ENCODE measurements around the gene RAPGEF2. TPM values are rescaled to one million over a fixed set of nuclear protein-coding genes. Genes with fewer than 3 reads are reported as not detected.
"Not testable (repeated sequence)": the region's sequence is repeated elsewhere in the genome, so short reads cannot be mapped to it uniquely, and the experiment has no call there.

Gene RAPGEF2
- total RNA-seq, 1 donor from 2014 or later, result 63.8 TPM

- no peak for DNase-seq (ENCODE audit: low read depth in 2 of 2)
These were observed 135.1 kb downstream of the RAPGEF2 start for GRCh38 chr4:159237975-159238374.

GRCh38 chr4:159238631-159239030 is 135.8 kb downstream of the RAPGEF2 start:
- DNase-seq (ENCODE audit: low read depth in 2 of 2), result peak in 1 of 2 donors; percentile 62

- no peak for DNase-seq (ENCODE audit: low read depth in 2 of 2)
These were observed 136.8 kb downstream of the RAPGEF2 start for GRCh38 chr4:159239629-159240028.

- no peak for DNase-seq (ENCODE audit: low read depth in 2 of 2)
These were observed 137.2 kb downstream of the RAPGEF2 start for GRCh38 chr4:159240046-159240445.

DNA sequence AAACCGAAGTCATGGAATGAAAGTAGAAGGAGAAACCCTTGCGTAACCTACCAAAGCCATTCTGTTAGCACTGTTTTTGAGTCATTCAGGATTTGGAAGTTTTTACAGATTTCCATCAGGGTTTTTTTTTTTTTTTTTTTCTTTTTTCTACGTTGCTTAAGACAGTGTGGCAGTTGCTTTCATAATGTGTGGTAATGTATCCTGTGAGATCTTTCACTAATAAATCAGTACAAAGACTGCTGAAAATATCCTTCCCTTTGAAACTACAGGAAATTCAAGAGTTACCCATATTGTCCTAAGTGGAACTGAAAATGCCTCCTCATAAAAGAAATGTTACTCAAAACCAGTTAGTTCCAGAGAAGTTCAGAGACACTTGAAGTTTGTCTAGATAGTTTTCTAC is 137.8 kb downstream of the RAPGEF2 start:
- DNase-seq (ENCODE audit: low read depth in 2 of 2), result no peak

DNA sequence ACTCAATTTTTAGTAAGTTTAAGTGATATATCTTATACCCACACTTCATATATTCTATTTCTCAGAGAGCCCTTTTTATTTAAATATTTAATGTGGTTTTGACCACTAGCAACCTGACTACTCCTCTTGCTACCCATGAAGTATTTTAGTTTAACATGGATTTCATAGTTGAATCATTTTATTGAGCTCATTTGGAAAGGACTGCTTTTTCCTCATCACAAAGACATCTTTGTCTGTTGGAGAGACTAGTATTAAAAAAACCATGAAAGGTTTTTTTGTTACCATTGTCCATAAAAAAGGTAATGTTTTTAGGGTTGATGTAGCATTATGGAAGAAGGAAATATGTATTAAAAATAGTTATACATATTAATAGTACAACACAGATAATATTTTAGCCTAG is 139.5 kb downstream of the RAPGEF2 start:
- no peak for DNase-seq (ENCODE audit: low read depth in 2 of 2)

DNA sequence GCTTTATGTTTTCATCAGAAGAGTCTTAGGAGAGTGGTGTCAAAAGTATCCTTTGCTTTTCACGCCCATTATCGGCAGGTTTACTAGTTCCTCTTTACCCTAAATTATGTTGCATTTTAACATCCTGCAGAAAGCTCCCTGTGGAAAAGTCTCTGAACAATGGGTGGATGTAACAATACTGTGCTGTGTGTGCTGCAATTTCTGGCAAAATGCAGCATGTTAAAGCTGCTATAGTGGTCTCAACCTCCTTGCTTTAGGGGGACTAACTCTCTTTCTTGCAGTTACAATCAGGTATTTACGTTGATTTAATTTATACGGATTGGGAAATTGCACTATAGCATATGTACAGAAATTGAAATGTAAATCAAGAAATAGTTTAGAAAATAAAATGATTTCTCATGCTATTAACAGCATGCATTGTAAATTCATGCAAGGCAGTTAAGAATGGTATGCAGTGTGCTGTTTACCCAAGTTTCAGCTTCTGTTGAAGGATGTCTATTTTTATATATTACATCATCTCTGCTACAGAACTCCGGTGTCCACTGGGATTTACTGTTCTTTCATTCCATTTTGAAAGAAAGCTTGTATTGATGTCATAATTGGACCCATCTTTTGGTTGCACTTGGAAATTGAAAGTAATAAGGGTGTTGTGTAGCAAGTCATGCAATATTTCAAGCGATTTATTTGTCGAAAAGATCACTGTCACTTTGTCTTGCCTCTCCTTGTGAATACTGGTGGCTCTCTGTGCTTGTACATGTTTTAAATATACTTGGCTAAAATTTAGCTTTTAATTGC is 145.7 kb downstream of the RAPGEF2 start:
- peak in 1 of 2 donors; percentile 70 for DNase-seq (ENCODE audit: low read depth in 2 of 2)

- no peak for DNase-seq (ENCODE audit: low read depth in 2 of 2)
These were observed 148.0 kb downstream of the RAPGEF2 start for GRCh38 chr4:159250751-159251325.

DNA sequence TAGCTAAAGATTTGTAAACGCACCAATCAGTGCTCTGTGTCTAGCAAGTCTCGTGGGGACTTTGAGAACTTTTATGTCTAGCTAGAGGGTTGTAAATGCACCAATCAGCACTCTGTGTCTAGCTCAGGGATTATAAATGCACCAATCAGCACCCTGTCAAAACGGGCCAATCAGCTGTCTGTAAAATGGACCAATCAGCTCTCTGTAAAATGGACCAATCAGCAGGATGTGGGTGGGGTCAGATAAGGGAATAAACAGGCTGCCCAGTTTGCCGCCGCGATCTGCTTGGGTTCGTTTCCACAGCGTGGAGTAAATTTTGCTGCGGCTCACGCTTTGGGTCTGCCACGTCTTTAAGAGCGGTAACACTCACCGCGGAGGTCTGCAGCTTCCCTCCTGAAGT is 148.7 kb downstream of the RAPGEF2 start:
- DNase-seq (ENCODE audit: low read depth in 2 of 2), result not testable (repeated sequence)

GRCh38 chr4:159252491-159252890 is 149.6 kb downstream of the RAPGEF2 start:
- DNase-seq (ENCODE audit: low read depth in 2 of 2), result peak in 1 of 2 donors; percentile 63

DNA sequence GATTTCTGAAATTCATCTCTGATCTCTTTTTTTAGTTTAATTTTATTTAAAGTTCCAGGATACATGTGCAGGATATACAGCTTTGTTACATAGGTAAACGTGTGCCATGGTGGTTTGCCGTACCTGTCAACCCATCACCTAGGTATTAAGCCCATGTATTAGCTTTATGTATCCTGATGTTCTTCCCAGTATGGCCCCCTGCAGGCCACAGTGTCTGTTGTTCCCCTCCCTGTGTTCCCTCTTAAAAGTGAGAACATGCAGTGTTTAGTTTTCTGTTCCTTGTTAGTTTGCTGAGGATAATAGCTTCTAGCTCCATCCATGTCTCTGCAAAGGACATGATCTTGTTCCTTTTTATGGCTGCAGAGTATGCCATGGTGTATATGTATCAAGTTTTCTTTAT is 153.2 kb downstream of the RAPGEF2 start:
- DNase-seq (ENCODE audit: low read depth in 2 of 2), result no peak

GRCh38 chr4:159258889-159259560 is 156.1 kb downstream of the RAPGEF2 start:
- no peak for DNase-seq (ENCODE audit: low read depth in 2 of 2)

GRCh38 chr4:159264057-159264456 is 161.2 kb downstream of the RAPGEF2 start:
- no peak for DNase-seq (ENCODE audit: low read depth in 2 of 2)

DNA sequence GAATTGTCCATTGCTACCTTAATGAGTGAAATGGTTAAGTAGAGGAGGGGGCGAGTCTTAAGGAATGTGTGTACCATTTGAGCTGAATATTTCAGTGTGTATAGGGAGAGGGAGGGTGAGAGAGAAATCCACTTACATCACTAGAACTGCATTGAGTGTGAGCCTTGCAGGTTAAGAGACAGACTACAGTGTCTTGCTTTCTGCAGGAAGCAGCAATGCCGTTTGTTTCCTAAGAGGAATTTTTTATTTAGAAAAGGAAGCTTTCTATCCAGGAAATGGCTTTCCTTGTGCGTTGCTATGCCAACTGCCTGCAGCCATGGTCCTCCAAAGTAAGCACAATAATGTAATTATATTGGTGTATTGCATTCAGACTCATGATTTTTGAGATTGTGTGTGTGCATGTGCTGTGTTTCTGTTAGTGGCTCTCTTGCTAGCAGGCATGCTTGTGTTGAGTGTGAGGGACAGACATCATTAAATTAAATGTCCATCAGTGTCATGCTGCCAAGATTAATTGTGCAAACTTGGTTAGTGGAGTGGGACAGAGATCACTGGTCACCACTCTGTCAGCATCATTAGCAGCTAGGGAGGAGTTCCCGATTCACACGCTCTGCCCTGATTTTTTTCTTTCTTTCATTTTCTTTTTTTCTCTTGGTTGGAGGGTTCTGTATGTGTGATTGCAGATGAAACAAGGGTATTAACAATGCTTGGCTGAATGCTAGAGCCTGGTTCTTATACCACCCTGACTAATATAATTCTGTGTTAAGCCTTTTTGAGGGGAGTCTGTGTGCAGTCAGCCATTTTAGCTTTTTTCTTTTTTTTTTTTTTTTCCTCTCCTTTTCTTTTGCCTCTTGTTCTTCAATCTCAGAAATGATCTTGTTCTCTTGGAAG is 164.3 kb downstream of the RAPGEF2 start:
- peak in 1 of 2 donors; percentile 80 for DNase-seq (ENCODE audit: low read depth in 2 of 2)

DNA sequence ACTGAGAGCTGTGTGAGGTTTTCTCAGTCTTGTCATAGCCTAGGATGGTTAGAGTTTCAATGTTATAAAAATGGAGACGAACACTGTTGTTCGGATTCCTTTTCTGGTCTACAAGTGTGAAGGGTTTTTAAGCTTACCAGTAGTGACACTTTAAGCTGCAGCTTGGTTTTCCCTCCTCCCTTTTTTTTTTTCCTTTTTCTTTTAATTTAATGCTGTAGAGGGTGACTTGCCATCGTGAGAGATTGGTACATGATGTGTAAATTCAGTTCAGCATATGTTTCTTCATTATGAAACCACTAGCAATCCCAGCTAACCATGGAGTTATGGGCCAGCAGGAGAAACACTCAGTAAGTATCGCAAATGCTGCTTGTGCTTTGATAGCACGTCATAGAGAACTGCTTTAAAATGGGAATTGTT is 165.0 kb downstream of the RAPGEF2 start:
- DNase-seq (ENCODE audit: low read depth in 2 of 2), result no peak

GRCh38 chr4:159268607-159269006 is 165.7 kb downstream of the RAPGEF2 start:
- DNase-seq (ENCODE audit: low read depth in 2 of 2), result no peak

DNA sequence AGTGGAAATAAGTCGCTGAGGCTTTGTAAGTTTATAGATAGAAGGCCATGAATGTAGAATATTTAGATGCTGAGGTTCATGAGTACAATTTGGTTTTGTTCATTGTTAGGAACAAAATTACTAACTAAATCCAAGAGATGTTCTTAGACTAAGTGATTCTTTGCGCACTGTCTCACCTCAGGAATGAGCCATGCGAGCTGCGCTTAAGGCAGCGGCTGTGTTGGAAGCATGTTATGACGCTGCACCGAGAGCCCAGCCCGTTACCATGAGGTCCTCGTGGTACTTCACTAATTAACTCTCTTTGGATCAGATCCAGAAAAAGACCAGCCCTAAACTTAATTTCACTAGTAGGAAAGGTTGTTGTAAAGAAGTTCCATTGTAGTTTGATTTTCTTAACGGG is 166.2 kb downstream of the RAPGEF2 start:
- DNase-seq (ENCODE audit: low read depth in 2 of 2), result no peak

DNA sequence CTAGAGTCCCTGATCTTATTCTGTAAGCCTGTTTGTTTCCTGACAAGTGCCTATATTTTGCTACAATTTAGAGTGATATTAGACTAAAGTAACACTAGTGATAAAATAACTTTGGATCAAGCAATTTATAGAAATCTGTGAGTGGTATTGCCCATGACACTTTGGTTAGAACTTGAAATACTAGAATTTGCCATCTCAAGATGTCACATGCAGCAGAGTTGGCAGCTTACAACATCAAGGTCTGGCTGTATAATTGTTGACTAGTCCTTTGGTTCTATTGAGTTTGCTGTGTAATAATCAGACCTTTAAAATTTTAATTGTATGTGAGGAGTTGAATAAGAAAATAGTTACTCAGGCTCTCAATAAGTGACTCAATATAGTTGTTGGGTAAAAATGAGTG is 167.1 kb downstream of the RAPGEF2 start:
- no peak for DNase-seq (ENCODE audit: low read depth in 2 of 2)

DNA sequence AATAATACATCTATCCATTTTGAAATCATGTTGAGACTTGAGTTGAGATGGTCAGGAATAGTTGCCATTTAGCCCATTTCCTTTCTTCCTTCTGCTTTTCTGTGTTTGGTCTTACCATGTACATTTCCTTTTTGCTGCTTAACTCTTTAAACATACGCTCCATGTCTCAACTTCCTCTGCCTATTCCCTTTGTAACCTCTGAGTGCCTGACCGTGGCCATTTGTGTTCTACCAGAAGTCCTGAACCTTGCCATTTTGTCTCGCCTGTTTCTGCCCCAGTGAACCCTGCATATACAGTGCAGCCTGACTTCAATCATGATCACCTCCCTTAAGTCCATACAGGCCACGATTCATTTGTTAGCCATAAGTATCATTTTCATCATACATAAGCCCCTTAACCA is 169.0 kb downstream of the RAPGEF2 start:
- peak in 1 of 2 donors; percentile 19 for DNase-seq (ENCODE audit: low read depth in 2 of 2)

DNA sequence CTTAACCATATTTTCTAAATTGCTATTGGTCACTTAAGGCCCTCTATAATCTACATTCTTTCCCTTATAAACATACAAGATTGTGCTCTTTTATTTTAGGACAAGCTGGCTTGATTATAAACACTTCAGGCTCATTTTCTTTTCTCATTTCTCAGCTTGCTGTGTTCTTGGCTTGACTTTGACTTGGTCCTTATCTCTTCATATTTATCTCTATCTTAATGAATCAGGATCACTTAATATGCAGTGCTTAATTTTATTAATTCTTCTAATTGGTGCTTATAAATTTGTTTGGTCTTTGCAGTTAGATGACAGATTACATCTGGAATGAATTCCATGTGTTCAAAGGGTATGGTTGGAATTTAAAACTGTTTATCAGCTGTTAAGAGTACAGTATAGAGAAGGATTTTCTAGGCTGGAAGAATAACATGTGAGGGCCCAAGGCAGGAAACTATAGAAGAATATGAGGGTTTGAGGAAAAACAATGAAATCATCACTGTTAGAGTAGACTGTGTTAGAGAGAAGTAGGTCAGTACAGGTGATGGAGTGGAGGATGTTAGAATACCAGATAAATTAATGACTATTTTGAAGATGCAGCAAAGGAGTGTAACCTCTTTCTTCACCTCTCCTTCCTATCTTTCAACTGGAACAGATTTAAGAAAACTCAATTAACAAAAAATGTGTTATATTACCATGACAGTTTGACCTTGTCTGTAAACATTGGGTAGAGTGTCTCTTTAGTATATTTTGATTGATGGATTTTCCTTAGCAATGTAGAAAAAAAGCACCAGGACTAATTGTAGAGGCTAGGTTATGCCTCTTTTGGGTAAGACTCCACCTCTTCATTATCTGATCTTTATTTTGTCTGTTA is 169.6 kb downstream of the RAPGEF2 start:
- peak in 1 of 2 donors; percentile 62 for DNase-seq (ENCODE audit: low read depth in 2 of 2)

GRCh38 chr4:159273141-159273438 is 170.2 kb downstream of the RAPGEF2 start:
- DNase-seq (ENCODE audit: low read depth in 2 of 2), result peak; percentile 87 to 89

Data from dermis microvascular lymphatic vessel endothelial cell (primary cell).